Spleen (tissue), 11 donors: ENCODE data around the gene AHCYL2. TPM values are rescaled to one million over a fixed set of nuclear protein-coding genes. Genes with fewer than 3 reads are reported as not detected.

Source experiments
- DNase-seq: peaks from one replicate; pipeline ENCODE4 v3.0.0-alpha.2; 2020
- H3K27ac ChIP-seq, 8 donors: fragments of 200-600 bp; sonication (generic) in 7 of 8; 1 replicate in 4 of 8; 2 replicates in 4 of 8; pipeline versions ENCODE4 v1.5.0 to v1.8.0; 2016 to 2021; ENCODE audit warnings: inconsistent platforms in 4 of 8, mild to moderate bottlenecking in 4 of 8, moderate library complexity in 1 of 8
- H3K27me3 ChIP-seq, 7 donors: fragments of 200-600 bp; sonication (generic) in 6 of 7; replicated peaks in 1 of 7; 1 replicate in 4 of 7; 2 replicates in 3 of 7; pipeline versions ENCODE4 v1.5.0 to v1.8.0; 2016 to 2021; ENCODE audit warnings: inconsistent platforms in 3 of 7, mild to moderate bottlenecking in 1 of 7
- H3K36me3 ChIP-seq, 6 donors: fragments of 200-600 bp; sonication (generic) in 5 of 6; 1 replicate in 4 of 6; 2 replicates in 2 of 6; pipeline versions ENCODE4 v1.5.0 to v1.8.0; 2016 to 2021; ENCODE audit warnings: inconsistent platforms in 2 of 6
- H3K4me1 ChIP-seq, 6 donors: fragments of 200-600 bp; sonication (generic) in 5 of 6; 1 replicate in 3 of 6; 2 replicates in 3 of 6; pipeline versions ENCODE4 v1.5.0 to v1.8.0; 2016 to 2021; ENCODE audit warnings: inconsistent platforms in 3 of 6
- H3K4me3 ChIP-seq, 8 donors: fragments of 200-600 bp; sonication (generic) in 7 of 8; 1 replicate in 4 of 8; 2 replicates in 4 of 8; pipeline versions ENCODE4 v1.5.0 to v1.8.0; 2016 to 2021; ENCODE audit warnings: inconsistent platforms in 4 of 8, mild to moderate bottlenecking in 4 of 8, moderate library complexity in 2 of 8
- H3K9me3 ChIP-seq, 8 donors: fragments of 200-600 bp; sonication (generic) in 7 of 8; 1 replicate in 4 of 8; 2 replicates in 4 of 8; pipeline versions ENCODE4 v1.5.0 to v1.8.0; 2016 to 2021; ENCODE audit warnings: inconsistent platforms in 4 of 8
- POLR2A ChIP-seq, 3 donors: fragments of 450-650 bp; IDR thresholded peaks; one replicate each; pipeline ENCODE4 v1.5.1; 2017; ENCODE audit warnings: antibody characterized with exemption in 3 of 3, mild to moderate bottlenecking in 1 of 3
- POLR2AphosphoS5 ChIP-seq, 3 donors: sonication (generic); formaldehyde crosslinking; IDR thresholded peaks; one replicate each; pipeline ENCODE4 v1.5.1; 2017; ENCODE audit warnings: antibody characterized with exemption in 3 of 3
- WGBS, 5 donors: extraction: QIAGEN DNeasy Blood & Tissue Kit in 3 of 5; methylation state at CpG; one replicate each; pipeline versions ENCODE4 v1.1.5 to v1.1.7; 2013 to 2018; 5-methylcytosine and 5-hydroxymethylcytosine counted together
- intact Hi-C: fragments of 100-400 bp; cut with DNase I; formaldehyde crosslinking; loops from one replicate; pipeline ENCODE4 v1.15.0; 2023; ENCODE audit warnings: low total_unique reads
- polyA plus RNA-seq, 3 donors: library from polyadenylated mRNA; stranded (reverse); fragments of 200-250 nt; gene quantifications; one replicate each; pipeline ENCODE4 v1.2.1, GENCODE V29; 2013
- total RNA-seq, 7 donors: library from RNA; depleted of rRNA in 3 of 7; stranded (reverse); fragments of >200 nt in 3 of 7; fragmentation: NEBNext Ultra II Directional in 4 of 7; extraction: Animal tissue kit (Norgen Biotek cat#: 25700) in 4 of 7; gene quantifications; one replicate each; pipeline versions ENCODE4 v1.1.0 to v1.2.1, GENCODE V29; 2016 to 2021
- TF ChIP-seq, protein P1 (sequence below), 11 experiments: fragments of 200-600 bp in 7 of 11; fragments of 450-650 bp in 4 of 11; sonication (generic) in 4 of 11; IDR thresholded peaks in 8 of 11; conservative IDR thresholded peaks in 3 of 11; 1 replicate in 7 of 11; 2 replicates in 4 of 11; pipeline versions ENCODE4 v1.4.0 to v1.8.0; 2016 to 2021; ENCODE audit warnings: antibody characterized with exemption in 11 of 11, inconsistent platforms in 4 of 11, mild to moderate bottlenecking in 1 of 11
- donor health status: healthy with polysubstance abuse.
- donor health status: DM: no; HTN: no; CAD: no; lungs with moderate emphysema.
- donor health status: DM: no; HTN: no; CAD: no.
- donor health status: Bipolar disorder and iron deficiency.
- donor health status: healthy.
- donor health status: DM: no; HTN: no; CAD: no.
- donor health status: DM: yes; HTN: yes; CAD: no.

The AHCYL2 gene
- total and polyA plus RNA-seq, 10 donors, result 3.1 to 20.1 (median 17.8) TPM

DNA sequence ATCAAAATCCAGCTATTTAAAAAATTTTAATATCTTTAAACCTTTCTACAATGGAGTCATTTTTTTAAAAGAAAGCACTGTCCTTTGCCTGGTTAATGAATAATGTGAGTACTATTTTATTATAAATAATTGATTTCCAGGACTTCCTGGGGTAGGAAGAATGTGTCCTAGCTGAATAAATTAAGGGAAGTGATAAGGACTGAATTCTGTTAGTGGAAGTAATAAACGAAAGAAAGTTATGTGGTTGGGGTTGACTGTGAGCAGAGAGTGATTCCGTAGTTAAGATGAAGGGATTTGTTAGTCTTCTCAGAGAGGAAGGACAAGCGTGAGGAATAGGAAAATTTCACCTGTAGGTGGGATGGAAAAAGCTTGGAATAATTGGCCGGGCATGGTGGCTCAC is 59.1 kb downstream of the AHCYL2 start:
- Histone ChIP-seq H3K4me3 (no peak overlapping the region), H3K27me3 (no peaks in the 10 kb centered on the region), H3K9me3 (no peaks in the 10 kb centered on the region), H3K36me3 (peaks cover 0 to 7% (median 0%) of the 10 kb centered on the region in 6 donors), H3K4me1 (no peaks in the 10 kb centered on the region), H3K27ac (no peak overlapping the region)
- DNase-seq, result no peak
- TF ChIP-seq, protein P1, sequence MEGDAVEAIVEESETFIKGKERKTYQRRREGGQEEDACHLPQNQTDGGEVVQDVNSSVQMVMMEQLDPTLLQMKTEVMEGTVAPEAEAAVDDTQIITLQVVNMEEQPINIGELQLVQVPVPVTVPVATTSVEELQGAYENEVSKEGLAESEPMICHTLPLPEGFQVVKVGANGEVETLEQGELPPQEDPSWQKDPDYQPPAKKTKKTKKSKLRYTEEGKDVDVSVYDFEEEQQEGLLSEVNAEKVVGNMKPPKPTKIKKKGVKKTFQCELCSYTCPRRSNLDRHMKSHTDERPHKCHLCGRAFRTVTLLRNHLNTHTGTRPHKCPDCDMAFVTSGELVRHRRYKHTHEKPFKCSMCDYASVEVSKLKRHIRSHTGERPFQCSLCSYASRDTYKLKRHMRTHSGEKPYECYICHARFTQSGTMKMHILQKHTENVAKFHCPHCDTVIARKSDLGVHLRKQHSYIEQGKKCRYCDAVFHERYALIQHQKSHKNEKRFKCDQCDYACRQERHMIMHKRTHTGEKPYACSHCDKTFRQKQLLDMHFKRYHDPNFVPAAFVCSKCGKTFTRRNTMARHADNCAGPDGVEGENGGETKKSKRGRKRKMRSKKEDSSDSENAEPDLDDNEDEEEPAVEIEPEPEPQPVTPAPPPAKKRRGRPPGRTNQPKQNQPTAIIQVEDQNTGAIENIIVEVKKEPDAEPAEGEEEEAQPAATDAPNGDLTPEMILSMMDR (IDR thresholded peaks at IDR 0.05 in 8 of 11, conservative IDR thresholded peaks at IDR 0.05 in 3 of 11), result no peak
- TF ChIP-seq POLR2AphosphoS5 (IDR thresholded peaks at IDR 0.05) (no peak), POLR2A (IDR thresholded peaks at IDR 0.05) (no peak)
- intact Hi-C loops, result no loop called here
- 67 to 78% (median 70%) methylated on average over 4 of the region's 4 CpGs for WGBS, 5 donors

DNA sequence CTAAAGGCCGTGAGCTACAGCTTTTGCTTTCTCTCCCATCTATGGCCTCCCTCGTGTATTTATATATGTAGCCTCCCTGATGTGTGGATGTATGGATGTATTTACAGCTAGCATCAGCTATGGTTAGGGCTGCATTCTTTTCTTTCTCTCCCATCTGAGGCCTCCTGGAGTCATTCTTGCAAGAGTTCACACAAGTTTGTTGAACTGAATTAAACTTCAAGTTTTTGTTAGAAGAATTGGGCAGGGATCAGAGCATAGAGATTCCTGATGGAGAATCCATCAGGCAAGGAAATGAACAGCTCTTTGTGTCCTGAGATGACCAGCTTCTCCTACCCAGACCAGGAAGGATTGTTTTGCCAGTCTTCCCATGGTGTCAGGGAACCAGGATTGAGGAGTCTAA is 60.3 kb downstream of the AHCYL2 start:
- TF ChIP-seq POLR2AphosphoS5 (IDR thresholded peaks at IDR 0.05), result no peak
- TF ChIP-seq, protein P1 (IDR thresholded peaks at IDR 0.05 in 8 of 11, conservative IDR thresholded peaks at IDR 0.05 in 3 of 11), result no peak
- TF ChIP-seq POLR2A (IDR thresholded peaks at IDR 0.05), result no peak
- H3K9me3 ChIP-seq, result no peaks in the 10 kb centered on the region
- WGBS, 5 donors, result 82 to 94% (median 84%) methylated on average over 2 of the region's 2 CpGs
- H3K4me1 ChIP-seq, result no peaks in the 10 kb centered on the region
- no peak overlapping the region for H3K27ac ChIP-seq
- DNase-seq, result no peak
- H3K36me3 ChIP-seq, result peaks cover 0 to 11% (median 0%) of the 10 kb centered on the region in 6 donors
- no peaks in the 10 kb centered on the region for H3K27me3 ChIP-seq
- intact Hi-C loops, result no loop called here
- H3K4me3 ChIP-seq, result no peak overlapping the region

DNA sequence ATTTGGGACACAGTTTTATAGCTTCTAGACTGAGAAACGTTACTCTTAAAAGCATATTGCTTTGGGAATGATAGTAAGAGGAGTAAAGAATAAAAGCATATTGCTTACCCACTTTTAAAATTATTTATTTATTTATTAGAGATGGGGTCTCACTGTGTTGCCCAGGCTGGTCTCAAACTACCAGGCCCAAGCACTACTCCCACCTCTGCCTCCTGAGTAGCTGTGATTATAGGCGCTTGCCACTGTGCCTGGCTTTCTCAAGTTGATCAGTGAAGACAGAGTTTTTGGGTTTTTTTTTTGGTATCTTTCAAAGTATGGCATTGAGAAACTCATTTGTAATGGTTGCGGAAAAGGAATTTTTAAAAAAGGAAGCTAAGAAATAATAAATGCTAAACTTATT is 68.0 kb downstream of the AHCYL2 start:
- Histone ChIP-seq H3K27ac (no peak overlapping the region), H3K4me3 (no peak overlapping the region), H3K36me3 (peaks cover 0 to 11% (median 0%) of the 10 kb centered on the region in 6 donors), H3K27me3 (no peaks in the 10 kb centered on the region), H3K9me3 (no peaks in the 10 kb centered on the region), H3K4me1 (peaks cover 0 to 8% (median 0%) of the 10 kb centered on the region in 6 donors)
- intact Hi-C loops, result no loop called here
- 94 to 98% (median 95%) methylated on average over 3 of the region's 3 CpGs for WGBS, 5 donors
- DNase-seq, result no peak
- TF ChIP-seq POLR2AphosphoS5 (IDR thresholded peaks at IDR 0.05) (no peak), POLR2A (IDR thresholded peaks at IDR 0.05) (no peak)
- TF ChIP-seq, protein P1 (IDR thresholded peaks at IDR 0.05 in 8 of 11, conservative IDR thresholded peaks at IDR 0.05 in 3 of 11), result no peak

DNA sequence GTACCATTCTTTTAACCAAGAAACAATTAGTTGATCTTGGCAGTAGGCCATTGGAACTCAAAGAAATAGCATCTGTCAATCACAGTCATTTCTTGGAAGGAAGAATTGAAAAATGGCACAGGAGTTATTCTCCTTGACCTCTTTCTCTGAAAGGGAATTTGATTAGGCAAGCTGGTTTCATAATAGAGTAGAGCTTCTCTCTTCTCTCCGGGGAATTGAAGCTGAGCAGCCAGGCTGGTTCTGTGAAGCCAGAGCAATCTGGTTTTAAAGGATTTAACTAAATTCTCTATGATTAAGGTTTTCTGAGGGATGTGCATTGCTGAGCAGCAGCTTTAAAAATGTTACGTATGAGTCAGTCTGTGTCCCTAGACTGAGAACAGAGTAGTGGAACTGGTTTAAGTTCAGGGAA is 70.2 kb downstream of the AHCYL2 start:
- Histone ChIP-seq H3K4me1 (peaks cover 0 to 8% (median 0%) of the 10 kb centered on the region in 6 donors), H3K4me3 (no peak overlapping the region), H3K36me3 (no peaks in the 10 kb centered on the region), H3K9me3 (no peaks in the 10 kb centered on the region), H3K27ac (no peak overlapping the region), H3K27me3 (no peaks in the 10 kb centered on the region)
- WGBS, 5 donors, result 60 to 77% (median 63%) methylated on average over 2 of the region's 2 CpGs
- TF ChIP-seq POLR2A (IDR thresholded peaks at IDR 0.05) (no peak), POLR2AphosphoS5 (IDR thresholded peaks at IDR 0.05) (no peak)
- TF ChIP-seq, protein P1 (IDR thresholded peaks at IDR 0.05 in 8 of 11, conservative IDR thresholded peaks at IDR 0.05 in 3 of 11), result no peak
- intact Hi-C loops, result no loop called here
- no peak for DNase-seq
